Kasumi-1 (cell line): Measurements from ENCODE around the gene FNDC3B.

Experiments used
- DNase-seq, 2 experiments: peaks; one replicate each; lab custom pipeline; 2025; lab: John Stamatoyannopoulos, UW

Gene FNDC3B

GRCh38 chr3:172311217-172311616 is 271.8 kb downstream of the FNDC3B start:
- no peak for DNase-seq

GRCh38 chr3:172312001-172312400 is 272.6 kb downstream of the FNDC3B start:
- no peak for DNase-seq

DNA sequence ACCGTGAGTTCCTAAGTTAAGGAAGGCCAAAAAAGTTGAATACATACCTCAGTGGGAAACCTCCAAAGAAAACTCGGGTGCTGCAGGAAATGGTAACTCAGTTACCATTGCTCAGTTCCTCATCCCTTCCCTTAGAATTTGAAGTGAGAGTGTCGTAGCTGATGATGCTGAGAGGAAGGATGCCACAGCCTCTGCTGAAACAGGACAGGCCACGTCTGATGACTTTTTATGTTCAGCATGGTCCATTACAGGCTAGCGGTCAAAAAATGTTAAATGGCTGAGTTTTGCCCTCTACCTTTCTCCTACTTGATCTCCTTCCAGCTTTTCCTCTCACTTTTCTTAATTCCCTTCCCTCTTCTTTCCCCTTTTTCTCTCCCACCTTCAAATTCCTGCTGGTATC is 273.3 kb downstream of the FNDC3B start:
- no peak for DNase-seq

DNA sequence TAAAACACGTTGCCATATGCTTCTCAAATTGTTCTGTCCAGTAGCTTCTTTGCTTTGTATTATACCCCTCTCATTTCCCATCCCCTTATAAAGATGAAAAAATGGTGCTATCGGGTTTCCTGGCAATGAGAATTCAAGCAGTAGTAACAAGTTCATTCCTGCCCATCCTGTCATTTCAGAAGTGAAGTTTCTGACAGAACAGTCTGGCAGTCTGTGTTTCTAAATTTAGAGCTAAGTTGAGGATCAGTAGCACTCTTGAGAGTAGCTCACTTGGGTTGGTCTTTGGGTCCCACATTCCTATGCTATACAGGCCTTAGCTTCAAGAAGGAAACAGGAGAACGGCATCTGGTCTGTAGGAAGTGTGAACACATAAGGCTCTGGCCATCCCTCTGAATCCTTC is 274.3 kb downstream of the FNDC3B start:
- DNase-seq, result no peak

- no peak for DNase-seq
Measured at GRCh38 chr3:172314591-172315160, 275.3 kb downstream of the FNDC3B start.

GRCh38 chr3:172315401-172316091 is 276.2 kb downstream of the FNDC3B start:
- no peak for DNase-seq

DNA sequence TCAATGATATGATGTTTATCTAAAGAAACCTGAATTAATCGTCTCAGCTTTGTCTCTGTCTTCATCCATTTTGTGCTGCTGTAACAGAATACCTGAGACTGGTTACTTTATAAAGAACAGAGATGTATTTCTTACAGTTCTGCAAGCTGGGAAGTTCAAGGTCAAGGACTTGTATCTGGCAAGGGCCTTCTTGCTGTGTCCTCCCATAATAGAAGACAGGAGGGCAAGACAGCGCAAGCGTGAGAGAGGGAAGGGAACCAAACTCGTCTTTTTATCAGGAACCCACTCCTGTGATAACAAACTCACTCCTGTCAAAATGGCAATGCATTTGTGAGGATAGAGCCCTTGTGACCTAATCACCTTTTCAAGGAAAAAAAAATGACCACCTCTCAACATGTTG is 277.4 kb downstream of the FNDC3B start:
- no peak for DNase-seq

GRCh38 chr3:172317481-172317880 is 278.1 kb downstream of the FNDC3B start:
- DNase-seq, result no peak

GRCh38 chr3:172317984-172318383 is 278.6 kb downstream of the FNDC3B start:
- DNase-seq, result peak; percentile 62 to 67

GRCh38 chr3:172319595-172319994 is 280.2 kb downstream of the FNDC3B start:
- no peak for DNase-seq

GRCh38 chr3:172320468-172320867 is 281.1 kb downstream of the FNDC3B start:
- no peak for DNase-seq

DNA sequence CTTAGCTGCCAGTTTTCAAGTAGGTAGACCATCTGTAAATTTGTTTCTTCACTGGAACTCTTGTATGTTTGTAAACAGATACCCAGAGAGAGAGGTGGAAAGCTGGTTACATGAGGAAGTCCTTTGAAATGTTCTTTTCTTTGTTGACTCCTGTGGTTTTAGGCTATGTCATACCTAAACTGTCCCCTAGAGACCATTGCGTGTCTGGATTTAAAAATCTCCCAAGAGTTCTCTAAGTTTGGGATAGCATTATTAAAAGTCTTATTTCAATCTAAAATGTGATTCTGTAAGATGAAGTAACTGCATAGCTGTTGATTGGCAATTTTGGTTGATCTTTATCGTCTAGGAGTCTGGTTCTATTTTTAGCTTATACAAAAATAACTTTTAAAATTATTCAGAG is 281.7 kb downstream of the FNDC3B start:
- DNase-seq, result peak in 1 of 2 experiments; percentile 28

DNA sequence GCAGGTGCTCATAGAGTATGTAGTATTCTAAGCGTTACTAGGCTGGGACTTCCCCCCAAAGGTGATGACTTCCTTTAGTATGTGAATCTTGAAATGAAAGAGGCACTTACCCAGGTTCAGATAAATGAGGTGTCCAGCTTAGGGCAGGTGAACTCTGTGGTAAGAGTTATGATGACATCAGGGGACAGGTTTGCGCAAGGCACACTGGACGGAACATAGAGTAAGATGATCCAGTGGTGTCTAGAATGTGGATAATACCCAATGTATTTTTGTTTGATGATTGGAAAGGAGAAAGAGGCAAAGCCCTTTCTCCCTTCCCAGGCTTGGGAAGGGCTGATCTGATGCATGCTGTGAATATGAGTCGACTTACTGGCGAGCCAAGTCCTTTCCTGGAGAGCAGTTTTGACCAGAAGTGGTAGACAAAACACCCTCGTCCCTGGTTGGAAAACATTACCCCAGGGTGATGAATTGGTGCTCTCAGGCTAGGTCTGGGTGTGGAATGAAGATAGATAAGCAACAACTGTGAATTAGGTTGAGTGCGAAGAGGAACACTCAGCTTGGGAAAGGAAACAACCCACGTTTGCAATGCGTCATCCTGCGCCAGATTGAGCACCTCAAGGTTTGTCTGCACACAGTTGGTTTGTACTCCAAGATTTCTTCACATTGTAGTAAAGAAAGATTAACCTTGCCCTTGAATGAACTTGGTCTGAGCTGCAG is 284.7 kb downstream of the FNDC3B start:
- DNase-seq, result no peak

DNA sequence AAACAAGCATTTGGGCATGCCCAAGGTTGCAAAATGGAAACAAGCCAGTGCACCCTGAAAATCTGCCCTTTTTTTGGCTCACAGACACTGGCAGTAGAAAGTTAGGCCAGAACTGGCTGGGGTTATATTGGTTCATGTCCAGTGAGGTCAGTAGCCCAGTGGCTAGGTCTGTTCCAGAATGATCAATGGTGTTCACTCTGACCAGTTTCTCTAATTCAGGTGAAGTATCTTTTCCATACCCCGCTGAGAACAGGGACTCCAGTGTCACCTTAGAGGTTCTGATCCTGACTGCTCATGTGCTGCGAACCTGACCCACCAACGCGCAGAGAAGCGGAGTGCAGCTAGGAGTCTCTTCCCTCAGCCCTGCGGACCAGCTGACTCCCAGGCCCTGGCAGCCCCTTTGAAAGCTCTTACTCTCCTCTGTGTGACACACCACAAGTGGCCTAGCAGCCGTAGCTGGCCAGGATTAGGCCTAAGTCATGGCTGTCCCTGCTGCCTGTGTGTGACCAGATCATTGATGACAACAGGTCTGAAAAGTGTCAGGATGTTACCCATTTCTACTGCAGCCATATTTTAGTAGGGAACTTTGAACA is 285.3 kb downstream of the FNDC3B start:
- no peak for DNase-seq

DNA sequence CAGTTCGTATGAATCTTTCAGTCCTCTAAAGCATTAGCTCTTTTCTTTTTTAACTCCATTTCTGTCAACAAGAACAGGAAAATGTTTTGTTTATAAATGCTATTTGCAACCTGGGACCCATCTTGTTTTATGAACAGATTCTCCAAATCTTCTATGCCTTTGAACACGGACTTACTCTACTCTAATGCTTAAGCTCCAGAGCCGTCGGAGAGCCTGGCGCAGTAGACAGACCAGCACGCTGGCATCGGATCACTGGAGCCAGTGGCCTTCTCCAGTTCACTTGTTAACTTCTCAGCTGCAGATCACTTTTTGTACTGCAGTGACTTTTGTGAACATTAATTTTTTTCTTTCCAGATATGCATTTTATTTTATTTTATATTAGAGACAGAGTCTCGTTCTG is 286.1 kb downstream of the FNDC3B start:
- DNase-seq, result no peak

GRCh38 chr3:172326993-172327392 is 287.6 kb downstream of the FNDC3B start:
- no peak for DNase-seq

- no peak for DNase-seq
Measured at GRCh38 chr3:172328282-172328681, 288.9 kb downstream of the FNDC3B start.

DNA sequence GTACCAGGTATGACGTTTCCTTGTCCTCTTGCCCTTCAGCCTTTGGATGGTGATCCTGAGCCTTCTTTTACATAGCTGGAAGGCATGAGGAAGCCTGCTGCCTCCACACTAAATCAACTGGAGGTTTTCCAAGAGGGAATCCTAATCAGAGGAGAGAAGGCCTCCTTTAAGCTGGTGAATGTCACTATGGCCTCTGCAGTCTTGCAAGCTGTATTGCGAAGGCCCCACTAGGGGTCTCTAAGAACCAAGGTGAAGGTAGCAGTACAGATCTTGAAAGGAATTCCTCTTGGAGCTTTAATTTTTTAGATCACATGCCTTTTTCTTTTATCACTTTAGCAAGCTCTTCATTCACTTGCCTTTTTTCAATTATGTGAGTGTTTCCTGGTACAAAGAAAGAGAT is 289.7 kb downstream of the FNDC3B start:
- DNase-seq, result peak in 1 of 2 experiments; percentile 13

- DNase-seq, result no peak
Measured at GRCh38 chr3:172330413-172330812, 291.0 kb downstream of the FNDC3B start.

DNA sequence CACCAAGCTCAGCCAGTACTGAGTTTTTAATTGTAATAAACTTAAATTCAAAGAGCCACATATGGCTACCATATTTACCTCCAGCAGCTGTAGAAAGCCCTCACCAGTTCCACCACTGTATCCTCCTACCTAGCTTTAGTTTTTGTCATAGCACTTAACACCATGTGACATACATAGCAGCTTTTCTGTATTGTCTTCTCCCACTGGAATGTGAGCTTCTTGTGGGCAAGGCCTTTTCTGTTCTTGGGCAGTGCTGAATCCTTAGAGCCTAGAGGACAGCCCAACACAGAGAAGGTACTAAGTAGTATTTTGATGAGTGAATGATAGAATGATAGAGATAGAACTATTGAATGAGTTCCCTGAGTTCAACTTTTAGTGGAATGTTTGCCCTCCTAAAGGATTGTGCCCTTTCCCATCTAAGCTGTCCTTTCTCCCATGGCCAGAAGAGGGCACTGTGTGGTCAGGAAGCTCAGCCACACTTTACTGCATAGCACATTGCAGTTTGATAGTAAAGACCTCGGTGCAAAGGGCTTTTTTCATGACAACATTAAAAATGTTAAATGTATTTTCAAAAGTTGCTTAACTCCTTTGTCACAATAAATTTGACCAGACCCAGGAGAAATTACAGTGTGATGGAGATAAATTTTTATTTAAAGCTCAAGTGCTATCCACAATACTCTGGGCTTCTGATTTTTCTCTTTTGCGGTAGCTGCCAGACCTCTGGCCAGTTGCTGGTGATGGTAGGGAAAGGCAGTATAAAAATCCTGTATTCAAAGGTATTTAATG is 293.1 kb downstream of the FNDC3B start:
- DNase-seq, result peak; percentile 46 to 80

- DNase-seq, result no peak
Measured at GRCh38 chr3:172333042-172333377, 293.6 kb downstream of the FNDC3B start.
